NCI-H226 (cell line): ENCODE data around the gene TERC.
A peak's percentile ranks its signal among the peaks of the same experiment; 100 is the strongest.

Experiments used
- DNase-seq: peaks from one replicate; pipeline ENCODE4 v3.0.0-alpha.2; 2015

TERC gene

GRCh38 chr3:169764882-169765612 is at the start of gene TERC:
Gene TERC, minus strand, starts transcription at chr3:169765060.
- DNase-seq, result peak; percentile 92

DNA sequence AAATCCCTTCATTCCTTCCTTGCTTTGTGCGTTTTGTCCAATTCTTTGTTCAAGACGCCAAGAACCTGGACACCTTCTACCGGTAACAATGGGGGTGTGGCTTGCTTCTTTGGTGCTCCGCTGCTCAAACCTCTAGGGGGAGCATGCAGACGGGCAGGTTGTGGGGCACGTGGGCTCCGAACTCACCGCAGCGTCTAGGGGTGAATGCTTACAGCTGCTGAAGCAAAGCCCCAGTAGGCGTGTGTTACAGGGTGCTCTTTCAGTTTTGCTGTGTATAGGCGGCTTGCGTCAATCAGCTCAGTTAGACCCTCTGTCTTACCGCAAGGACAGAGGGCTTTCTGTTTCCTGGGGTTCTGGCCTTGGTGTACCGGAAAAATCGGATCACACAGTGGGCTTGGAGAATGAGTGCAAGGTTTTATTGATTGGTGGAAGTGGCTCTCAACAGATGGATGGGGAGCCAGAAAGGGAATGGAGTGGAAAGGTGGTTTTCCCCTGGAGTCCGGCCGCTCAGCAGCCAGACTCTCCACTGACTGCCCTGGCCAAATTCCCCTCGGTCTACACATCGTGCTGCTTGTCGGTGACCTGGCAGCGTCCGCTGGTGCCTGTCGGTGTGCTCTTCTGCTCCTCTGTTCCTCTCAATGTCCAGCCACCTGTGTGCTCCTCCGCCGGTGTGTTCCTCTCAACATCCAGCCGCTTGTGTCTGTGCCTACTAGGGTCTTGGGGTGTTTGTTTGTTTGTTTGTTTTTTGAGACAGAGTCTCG is 49.1 kb upstream of the TERC start:
- no peak for DNase-seq

DNA sequence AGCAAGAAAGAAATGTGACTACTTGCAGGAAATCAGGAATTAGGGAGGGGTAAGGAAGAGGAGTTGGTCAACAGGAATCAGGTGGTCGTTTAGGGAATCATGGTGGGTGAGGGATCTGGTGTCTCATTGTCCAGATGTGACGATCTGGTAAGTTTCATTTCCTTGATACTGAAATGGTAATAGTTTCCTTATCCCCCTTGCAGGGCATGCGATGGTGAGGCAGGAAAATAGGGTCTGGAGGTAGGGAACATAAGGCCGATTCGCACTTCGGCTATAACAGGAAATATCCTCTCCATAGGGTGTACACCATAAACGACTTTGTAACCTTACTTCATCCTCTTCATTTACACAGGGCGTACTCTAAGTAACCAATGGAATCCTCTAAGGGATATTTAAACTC is 48.4 kb upstream of the TERC start:
- DNase-seq, result no peak

DNA sequence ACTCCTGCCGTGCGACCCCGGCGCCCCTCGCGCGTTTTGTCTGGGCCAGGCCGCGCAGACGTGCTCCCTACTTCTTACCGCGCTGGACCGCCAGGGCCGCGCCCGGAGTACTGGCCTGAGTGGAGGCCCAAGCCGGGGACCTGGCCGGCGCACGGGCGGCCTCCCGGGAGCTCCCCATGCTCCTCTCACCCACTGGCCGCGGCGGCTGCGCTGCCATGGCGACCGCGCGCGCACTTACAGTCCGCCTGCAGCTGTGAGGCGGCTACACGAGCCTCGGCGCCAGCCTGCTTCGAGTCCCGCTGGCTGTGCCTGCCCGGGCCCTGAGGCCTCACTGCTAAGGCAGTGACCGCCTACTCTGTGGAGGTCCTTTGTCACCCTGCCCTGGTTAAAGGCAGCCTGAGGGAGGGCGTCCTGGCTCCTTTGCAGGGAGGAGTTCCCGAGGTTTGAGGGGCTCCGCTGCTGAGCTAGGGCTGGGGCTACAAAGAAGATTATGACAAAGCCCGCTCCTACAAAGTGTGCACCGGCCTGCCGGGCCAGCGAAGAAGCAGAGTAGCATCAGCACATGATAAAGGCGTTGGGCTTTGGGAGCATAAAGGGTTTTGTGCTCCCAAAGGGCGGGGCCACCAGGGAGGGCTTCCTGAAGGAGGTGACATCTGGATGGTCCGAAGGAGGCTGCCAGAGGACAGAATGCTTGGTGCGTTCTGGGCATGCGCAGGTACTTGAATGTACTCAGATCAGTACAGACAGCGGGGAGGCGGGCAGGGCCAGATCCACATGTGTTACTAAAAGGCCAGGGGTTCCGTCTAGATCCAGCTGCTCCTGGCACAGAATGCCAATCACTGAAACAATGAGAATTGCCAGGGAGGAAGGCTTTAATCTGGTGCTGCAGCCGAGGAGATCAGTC is 47.7 kb upstream of the TERC start, which contains the start of the genes LRRC34 and LRRIQ4:
LRRC34 (minus strand) TSS at position 573 of the 904 bp plus-strand sequence; CDS start at position 217, 356 bp downstream.
LRRIQ4 (plus strand) TSS at position 539 of the 904 bp plus-strand sequence. CDS start 9,052 bp downstream, outside the sequence.
- no peak for DNase-seq

- peak; percentile 8 for DNase-seq
Measured at GRCh38 chr3:169811631-169812331, 46.9 kb upstream of the TERC start.

DNA sequence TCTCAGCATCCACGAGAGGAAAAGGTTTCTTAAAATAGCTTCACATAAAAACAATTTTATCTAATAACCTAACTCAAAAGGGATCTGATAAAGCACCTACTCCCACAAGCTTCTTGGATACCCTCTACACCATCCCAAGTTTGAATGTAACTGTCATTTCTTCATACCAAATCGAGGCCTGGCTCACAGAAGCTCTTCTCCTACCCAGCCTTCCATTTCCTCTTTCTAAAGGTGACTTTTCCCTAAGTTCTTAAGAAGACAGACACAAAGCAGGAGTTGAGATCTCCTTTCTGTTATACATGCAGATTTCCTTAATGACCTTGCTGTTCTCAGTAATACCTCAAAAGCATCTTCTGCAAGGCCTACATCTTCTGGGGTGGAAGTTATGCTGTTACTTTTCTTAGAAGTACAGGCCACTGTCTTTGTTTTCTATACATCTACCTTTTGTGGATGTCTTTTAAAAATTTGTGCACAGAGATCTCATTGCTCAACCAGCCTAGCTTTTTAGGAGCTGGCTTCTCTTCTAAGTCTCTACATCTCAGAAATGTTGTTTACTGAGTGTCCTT is 44.5 kb upstream of the TERC start:
- no peak for DNase-seq

- DNase-seq, result no peak
Measured at GRCh38 chr3:169804681-169805080, 39.8 kb upstream of the TERC start.

- DNase-seq, result no peak
Measured at GRCh38 chr3:169792359-169792758, 27.5 kb upstream of the TERC start.

DNA sequence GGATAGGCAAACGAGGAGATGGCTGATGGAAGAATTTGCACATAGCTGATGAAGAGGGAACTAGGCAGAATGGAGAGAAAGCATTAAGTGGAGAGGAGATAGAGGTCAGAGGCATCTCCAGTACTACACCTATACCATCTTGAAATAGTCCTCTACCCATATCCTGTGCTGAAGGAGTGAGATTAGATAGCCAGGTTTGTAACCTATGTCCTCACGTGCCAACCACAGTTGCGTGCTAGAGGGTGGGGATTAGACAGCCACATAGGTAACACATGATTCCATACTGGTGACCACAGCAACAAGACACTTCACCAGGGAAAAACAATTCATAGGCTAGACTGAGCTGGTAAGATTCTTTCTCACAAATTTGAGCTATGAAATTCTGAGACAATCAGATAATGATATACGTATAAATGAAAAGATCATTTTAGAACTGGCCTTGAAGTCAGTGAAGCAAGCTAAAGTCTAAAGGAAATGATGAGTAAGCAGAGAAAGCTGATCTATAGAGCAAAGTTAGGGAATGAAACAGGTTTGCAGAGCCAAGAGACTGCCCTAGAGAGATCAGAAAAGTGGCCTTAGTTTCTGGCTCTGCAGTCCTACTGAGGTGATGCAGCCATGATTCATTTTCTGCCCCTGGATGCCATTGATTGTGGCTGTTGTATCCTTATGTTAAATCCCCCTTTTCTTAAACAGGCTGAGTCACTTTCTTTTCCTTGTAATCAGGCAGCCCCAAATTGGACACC is 26.0 kb upstream of the TERC start:
- no peak for DNase-seq

DNA sequence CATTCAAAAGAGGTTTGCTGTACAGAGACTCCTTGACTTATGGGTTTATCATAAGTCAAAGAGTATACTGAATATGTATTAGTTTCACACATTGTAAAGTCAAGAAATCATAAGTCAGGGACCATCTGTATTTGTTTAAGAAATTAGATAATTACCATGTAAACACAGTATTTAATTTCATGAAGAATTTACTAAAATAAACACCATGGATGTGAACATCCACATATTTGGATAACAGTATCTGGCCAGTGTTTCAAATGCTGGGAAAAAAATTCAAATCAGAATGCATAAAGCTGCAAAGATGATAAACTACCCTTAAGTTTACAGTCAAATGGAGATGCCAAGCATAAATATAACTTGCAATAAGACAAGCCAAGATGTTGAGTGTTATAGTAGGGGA is 25.4 kb upstream of the TERC start:
- DNase-seq, result no peak

- no peak for DNase-seq
Measured at GRCh38 chr3:169787791-169788190, 22.9 kb upstream of the TERC start.

DNA sequence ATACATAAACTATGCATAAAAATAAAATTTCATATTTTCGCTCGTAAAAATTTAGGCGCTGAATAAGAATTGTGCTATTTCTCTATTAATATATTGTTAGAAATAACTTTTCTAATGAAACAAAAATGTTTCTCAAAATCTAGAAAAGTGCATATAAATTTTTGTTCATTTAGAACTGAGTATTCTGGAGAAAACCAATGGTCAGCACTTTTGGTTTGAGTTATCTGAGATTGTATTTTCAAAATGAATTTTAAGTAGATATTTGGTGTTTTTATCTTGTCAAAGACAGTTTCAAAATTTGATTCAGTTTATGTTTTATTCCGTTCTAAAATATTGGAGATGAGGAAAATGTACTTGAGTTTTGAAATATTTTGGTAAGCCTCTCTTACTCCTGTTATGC is 22.3 kb upstream of the TERC start:
- no peak for DNase-seq

- no peak for DNase-seq
Measured at GRCh38 chr3:169781209-169781855, 16.5 kb upstream of the TERC start.

DNA sequence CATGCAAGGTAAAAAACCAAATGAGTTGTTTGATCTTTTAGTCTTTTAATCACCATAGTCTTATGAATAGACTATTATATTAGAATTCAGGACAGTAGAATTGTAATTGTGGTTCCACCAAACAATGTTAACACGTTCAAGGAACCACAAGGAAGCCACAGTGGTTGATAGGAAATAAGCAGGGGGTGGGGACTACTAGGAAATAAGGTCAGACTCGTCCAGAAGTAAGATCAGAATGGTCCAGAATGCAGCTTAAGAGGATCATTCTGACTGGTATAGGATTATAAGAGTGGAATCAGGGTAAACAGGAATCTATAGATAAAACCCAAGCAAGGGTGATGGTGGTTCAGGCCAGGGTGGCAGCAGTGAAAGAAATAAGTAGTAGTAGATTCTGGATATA is 15.9 kb upstream of the TERC start:
- no peak for DNase-seq

DNA sequence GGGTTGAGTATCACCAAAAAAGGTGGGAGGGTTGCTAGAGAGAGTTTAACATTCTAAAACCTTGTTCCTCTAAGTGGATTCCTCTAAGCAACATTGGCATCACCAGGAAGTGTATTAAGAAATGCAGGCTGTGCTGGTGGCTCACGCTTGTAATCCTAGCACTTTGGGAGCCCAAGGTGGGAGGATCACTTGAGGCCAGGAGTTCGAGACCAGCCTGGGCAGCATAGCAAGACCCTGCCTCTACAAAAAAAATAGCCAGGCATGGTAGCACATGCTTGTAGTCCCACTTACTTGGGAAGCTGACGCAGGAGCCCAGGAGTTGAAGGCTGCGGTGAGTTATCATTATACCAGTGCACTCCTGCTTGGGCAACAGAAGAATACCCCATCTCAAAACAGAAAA is 13.0 kb upstream of the TERC start:
- DNase-seq, result no peak

DNA sequence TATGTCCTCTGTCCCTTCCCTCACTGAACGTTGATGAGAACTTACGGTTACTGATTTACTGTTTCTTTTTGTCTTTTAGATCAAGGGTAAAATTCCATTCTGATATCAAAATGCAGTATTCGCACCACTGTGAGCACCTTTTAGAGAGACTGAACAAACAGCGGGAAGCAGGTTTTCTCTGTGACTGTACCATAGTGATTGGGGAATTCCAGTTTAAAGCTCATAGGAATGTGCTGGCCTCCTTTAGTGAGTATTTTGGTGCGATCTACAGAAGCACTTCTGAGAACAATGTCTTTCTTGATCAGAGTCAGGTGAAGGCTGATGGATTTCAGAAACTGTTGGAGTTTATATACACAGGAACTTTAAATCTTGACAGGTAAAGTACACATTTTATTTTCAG is 9.3 kb upstream of the TERC start:
- DNase-seq, result no peak

GRCh38 chr3:169772897-169773816 is 8.3 kb upstream of the TERC start, which contains the start of gene MYNN:
Gene MYNN, plus strand, starts transcription at chr3:169773396. Its CDS starts 900 bp downstream, at chr3:169774296.
- peak; percentile 90 for DNase-seq

DNA sequence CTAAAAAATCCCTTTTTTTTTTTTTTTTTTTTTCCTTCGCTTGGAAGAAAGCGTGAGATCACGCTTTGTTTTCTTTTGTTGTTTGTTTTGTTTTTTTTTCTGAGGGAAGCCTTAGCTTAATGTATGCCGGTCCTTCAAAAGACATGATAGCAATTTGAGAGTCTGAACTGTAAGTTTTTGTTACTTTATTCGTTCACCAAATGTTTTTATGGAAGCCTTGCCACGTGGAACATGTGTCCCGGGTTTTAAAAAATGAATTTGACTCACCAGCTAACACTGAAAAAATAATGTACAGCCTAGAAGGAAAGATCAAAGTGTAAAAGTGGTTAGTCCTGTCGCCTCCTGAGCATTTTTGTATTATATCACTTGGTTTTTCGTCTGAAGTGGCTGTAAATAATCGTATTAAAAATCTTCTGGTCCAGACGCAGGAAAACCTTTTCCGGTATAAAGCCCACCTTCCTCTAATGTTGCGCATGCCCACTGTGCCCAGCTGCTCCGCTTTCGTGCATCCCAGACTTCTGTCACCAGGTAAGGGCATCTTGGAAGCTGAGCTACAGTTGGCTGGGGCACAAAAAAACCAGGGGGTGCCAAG is 7.5 kb upstream of the TERC start:
- DNase-seq, result peak; percentile 74
